Measurements from ENCODE around the gene HSPD1.
A peak's percentile ranks its signal among the peaks of the same experiment; 100 is the strongest.
"Not testable (repeated sequence)": the region's sequence is repeated elsewhere in the genome, so short reads cannot be mapped to it uniquely, and the experiment has no call there.

The HSPD1 gene

GRCh38 chr2:197495433-197496134 lies 4.1 kb downstream of the HSPD1 start:
- Histone ChIP-seq H3K9me3 (ENCODE audit: control insufficient read depth, insufficient read depth, low read length) (no peaks in the 10 kb centered on the region), H3K9ac (ENCODE audit: low read depth, low read length) (no peak overlapping the region), H3K36me3 (ENCODE audit: control insufficient read depth, insufficient read depth, low read length) (peaks cover 50% of the 10 kb centered on the region), H3K4me3 (ENCODE audit: low read depth, low read length) (no peak overlapping the region), H3K27me3 (ENCODE audit: control insufficient read depth, insufficient read depth, low read length) (no peaks in the 10 kb centered on the region), H3K4me1 (ENCODE audit: control insufficient read depth, insufficient read depth, low read length) (peaks cover 2% of the 10 kb centered on the region)

DNA sequence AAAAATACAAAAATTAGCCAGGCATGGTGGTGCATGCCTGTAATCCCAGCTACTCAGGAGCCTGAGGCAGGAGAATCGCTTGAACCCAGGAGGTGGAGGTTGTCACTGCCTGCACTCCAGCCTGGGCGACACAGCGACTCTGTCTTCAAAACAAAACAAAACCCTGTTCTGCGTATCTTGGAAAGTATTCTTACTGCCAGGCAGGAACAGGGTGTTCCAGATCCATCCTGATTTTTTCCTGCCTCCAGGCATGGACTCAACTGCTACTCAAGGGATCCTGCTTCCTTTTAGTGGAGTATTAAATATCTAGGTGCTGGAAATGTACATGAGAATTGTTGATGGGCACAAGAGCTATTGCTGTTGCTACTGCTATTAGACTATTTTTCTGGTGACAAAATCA lies 12.3 kb downstream of the HSPD1 start:
- Histone ChIP-seq H3K9ac (ENCODE audit: low read depth, low read length) (no peak overlapping the region), H3K36me3 (ENCODE audit: control insufficient read depth, insufficient read depth, low read length) (peaks cover 51% of the 10 kb centered on the region), H3K4me1 (ENCODE audit: control insufficient read depth, insufficient read depth, low read length) (no peaks in the 10 kb centered on the region)

DNA sequence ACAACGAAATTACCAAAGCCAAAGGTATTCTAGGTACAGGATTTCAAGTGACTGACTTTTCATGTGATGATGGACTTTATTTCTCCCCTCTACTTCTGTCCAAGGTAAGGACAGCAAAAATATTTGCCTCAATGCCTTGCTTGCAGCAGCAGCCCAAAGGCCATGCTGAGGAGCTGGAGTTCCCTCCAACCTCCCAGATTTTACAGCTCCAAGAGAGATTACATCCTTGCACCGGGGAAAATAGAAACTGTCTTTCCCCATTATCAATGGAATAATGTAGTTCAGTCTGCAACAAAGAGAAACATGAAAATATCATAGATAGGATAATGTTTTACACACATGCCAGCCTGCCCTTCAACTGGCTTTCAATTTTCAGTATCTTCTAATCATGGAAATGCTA lies 13.5 kb downstream of the HSPD1 start:
- Histone ChIP-seq H3K4me1 (ENCODE audit: control insufficient read depth, insufficient read depth, low read length) (no peaks in the 10 kb centered on the region), H3K4me3 (ENCODE audit: low read depth, low read length) (no peak overlapping the region), H3K27me3 (ENCODE audit: control insufficient read depth, insufficient read depth, low read length) (no peaks in the 10 kb centered on the region), H3K36me3 (ENCODE audit: control insufficient read depth, insufficient read depth, low read length) (peaks cover 40% of the 10 kb centered on the region), H3K9me3 (ENCODE audit: control insufficient read depth, insufficient read depth, low read length) (no peaks in the 10 kb centered on the region), H3K9ac (ENCODE audit: low read depth, low read length) (no peak overlapping the region)

More for the DNA sequence above, 12.3 kb downstream of the HSPD1 start:
- H3K27me3 ChIP-seq (ENCODE audit: control insufficient read depth, insufficient read depth, low read length): no peaks in the 10 kb centered on the region
- H3K9me3 ChIP-seq (ENCODE audit: control insufficient read depth, insufficient read depth, low read length): no peaks in the 10 kb centered on the region
- no peak overlapping the region for H3K4me3 ChIP-seq (ENCODE audit: low read depth, low read length)

DNA sequence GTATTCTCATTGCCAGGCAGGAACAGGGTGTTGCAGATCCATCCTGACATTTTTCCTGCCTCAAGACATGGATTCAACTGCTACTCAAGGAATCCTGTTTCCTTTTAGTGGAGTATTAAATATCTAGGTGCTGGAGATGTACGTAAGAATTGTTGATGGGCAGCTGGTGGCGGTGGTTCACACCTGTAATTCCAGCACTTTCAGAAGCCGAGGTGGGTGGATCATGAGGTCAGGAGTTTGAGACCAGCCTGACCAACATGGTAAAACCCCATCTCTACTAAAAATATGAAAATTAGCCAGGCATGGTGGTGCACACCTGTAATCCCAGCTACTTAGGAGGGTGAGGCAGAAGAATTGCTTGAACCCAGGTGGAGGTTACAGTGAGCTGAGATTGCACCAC lies 15.4 kb downstream of the HSPD1 start:
- H3K9me3 ChIP-seq (ENCODE audit: control insufficient read depth, insufficient read depth, low read length); H3K4me1 ChIP-seq (ENCODE audit: control insufficient read depth, insufficient read depth, low read length); H3K4me3 ChIP-seq (ENCODE audit: low read depth, low read length); H3K9ac ChIP-seq (ENCODE audit: low read depth, low read length); H3K27me3 ChIP-seq (ENCODE audit: control insufficient read depth, insufficient read depth, low read length): not testable (repeated sequence)
- H3K36me3 ChIP-seq (ENCODE audit: control insufficient read depth, insufficient read depth, low read length): peaks cover 22% of the 10 kb centered on the region

GRCh38 chr2:197480165-197481036 lies 19.2 kb downstream of the HSPD1 start:
- no peaks in the 10 kb centered on the region for H3K9me3 ChIP-seq (ENCODE audit: control insufficient read depth, insufficient read depth, low read length)
- H3K4me3 ChIP-seq (ENCODE audit: low read depth, low read length): no peak overlapping the region
- H3K36me3 ChIP-seq (ENCODE audit: control insufficient read depth, insufficient read depth, low read length): peaks cover 4% of the 10 kb centered on the region
- no peaks in the 10 kb centered on the region for H3K27me3 ChIP-seq (ENCODE audit: control insufficient read depth, insufficient read depth, low read length)
- no peak overlapping the region for H3K9ac ChIP-seq (ENCODE audit: low read depth, low read length)
- no peaks in the 10 kb centered on the region for H3K4me1 ChIP-seq (ENCODE audit: control insufficient read depth, insufficient read depth, low read length)

DNA sequence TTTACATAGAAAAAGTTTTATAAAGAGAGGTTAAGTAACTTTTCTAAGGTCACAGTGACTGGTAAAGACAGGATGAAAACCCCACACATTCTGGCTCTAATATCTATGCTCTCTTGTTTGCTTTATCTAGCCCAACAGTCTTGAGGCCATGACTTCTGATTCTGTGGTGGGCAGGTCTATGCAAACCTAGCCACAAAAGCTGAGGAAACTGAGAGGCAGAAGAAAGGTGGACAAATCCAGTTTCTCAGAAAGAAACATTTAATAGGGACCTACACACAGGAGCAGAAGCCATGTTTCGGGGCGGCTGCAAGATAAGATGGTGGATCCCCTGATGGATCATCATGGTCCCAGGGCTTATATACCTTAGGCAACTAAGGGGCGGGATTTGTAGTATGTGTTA lies 21.8 kb downstream of the HSPD1 start:
- Histone ChIP-seq H3K4me3 (ENCODE audit: low read depth, low read length) (no peak overlapping the region), H3K9me3 (ENCODE audit: control insufficient read depth, insufficient read depth, low read length) (no peaks in the 10 kb centered on the region), H3K9ac (ENCODE audit: low read depth, low read length) (no peak overlapping the region), H3K36me3 (ENCODE audit: control insufficient read depth, insufficient read depth, low read length) (peaks cover 9% of the 10 kb centered on the region), H3K4me1 (ENCODE audit: control insufficient read depth, insufficient read depth, low read length) (no peaks in the 10 kb centered on the region), H3K27me3 (ENCODE audit: control insufficient read depth, insufficient read depth, low read length) (no peaks in the 10 kb centered on the region)

GRCh38 chr2:197472166-197472565 lies 27.5 kb downstream of the HSPD1 start:
- no peak overlapping the region for H3K4me3 ChIP-seq (ENCODE audit: low read depth, low read length)
- H3K27me3 ChIP-seq (ENCODE audit: control insufficient read depth, insufficient read depth, low read length): no peaks in the 10 kb centered on the region
- H3K9ac ChIP-seq (ENCODE audit: low read depth, low read length): no peak overlapping the region
- H3K9me3 ChIP-seq (ENCODE audit: control insufficient read depth, insufficient read depth, low read length): no peaks in the 10 kb centered on the region
- H3K36me3 ChIP-seq (ENCODE audit: control insufficient read depth, insufficient read depth, low read length): peaks cover 9% of the 10 kb centered on the region
- no peaks in the 10 kb centered on the region for H3K4me1 ChIP-seq (ENCODE audit: control insufficient read depth, insufficient read depth, low read length)

DNA sequence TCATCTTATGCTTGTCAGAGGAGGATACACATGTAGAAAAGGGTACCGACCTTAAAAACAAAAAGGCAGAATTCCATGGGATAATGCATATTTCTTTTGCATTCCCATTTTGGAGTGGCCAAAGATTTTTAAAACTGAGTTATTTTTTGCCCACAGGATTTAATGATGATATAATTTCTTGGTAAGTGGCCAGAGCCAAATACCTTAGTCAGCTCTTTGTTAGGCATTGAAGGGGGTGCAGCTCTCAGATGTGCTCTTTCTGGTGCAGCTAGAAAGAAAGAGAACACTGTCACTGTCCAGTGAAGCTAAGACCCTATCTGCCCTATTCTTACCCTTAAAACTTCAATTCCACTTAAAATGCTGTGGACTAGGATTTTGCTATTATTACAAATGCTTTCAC lies 35.5 kb downstream of the HSPD1 start:
- Histone ChIP-seq H3K27me3 (ENCODE audit: control insufficient read depth, insufficient read depth, low read length) (no peaks in the 10 kb centered on the region), H3K9ac (ENCODE audit: low read depth, low read length) (no peak overlapping the region), H3K36me3 (ENCODE audit: control insufficient read depth, insufficient read depth, low read length) (no peaks in the 10 kb centered on the region), H3K4me1 (ENCODE audit: control insufficient read depth, insufficient read depth, low read length) (no peaks in the 10 kb centered on the region), H3K4me3 (ENCODE audit: low read depth, low read length) (no peak overlapping the region), H3K9me3 (ENCODE audit: control insufficient read depth, insufficient read depth, low read length) (no peaks in the 10 kb centered on the region)

DNA sequence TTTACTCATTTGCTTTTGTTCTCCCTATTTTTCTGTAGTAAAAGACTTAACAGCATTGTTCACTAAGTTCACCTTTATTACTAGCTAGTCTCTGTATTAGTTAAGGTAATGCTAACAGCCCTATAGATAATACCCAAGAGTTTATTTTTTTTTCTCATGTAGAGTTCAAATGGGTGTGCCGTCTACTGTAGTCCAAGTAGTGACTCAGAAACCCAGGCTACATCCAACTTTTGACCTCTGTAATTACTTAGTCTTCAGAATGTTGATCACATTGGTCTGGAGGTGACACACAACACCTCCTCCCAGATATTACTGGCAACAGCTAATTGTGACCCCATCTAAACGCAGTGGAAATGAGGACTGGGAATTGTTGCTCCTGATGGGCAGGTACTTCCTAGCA lies 38.6 kb downstream of the HSPD1 start:
- no peaks in the 10 kb centered on the region for H3K4me1 ChIP-seq (ENCODE audit: control insufficient read depth, insufficient read depth, low read length)
- no peak overlapping the region for H3K9ac ChIP-seq (ENCODE audit: low read depth, low read length)
- no peaks in the 10 kb centered on the region for H3K27me3 ChIP-seq (ENCODE audit: control insufficient read depth, insufficient read depth, low read length)
- no peaks in the 10 kb centered on the region for H3K36me3 ChIP-seq (ENCODE audit: control insufficient read depth, insufficient read depth, low read length)
- no peaks in the 10 kb centered on the region for H3K9me3 ChIP-seq (ENCODE audit: control insufficient read depth, insufficient read depth, low read length)
- no peak overlapping the region for H3K4me3 ChIP-seq (ENCODE audit: low read depth, low read length)

- no peaks in the 10 kb centered on the region for H3K36me3 ChIP-seq (ENCODE audit: control insufficient read depth, insufficient read depth, low read length)
- H3K4me3 ChIP-seq (ENCODE audit: low read depth, low read length): no peak overlapping the region
- no peak overlapping the region for H3K9ac ChIP-seq (ENCODE audit: low read depth, low read length)
- no peaks in the 10 kb centered on the region for H3K9me3 ChIP-seq (ENCODE audit: control insufficient read depth, insufficient read depth, low read length)
- no peaks in the 10 kb centered on the region for H3K4me1 ChIP-seq (ENCODE audit: control insufficient read depth, insufficient read depth, low read length)
- H3K27me3 ChIP-seq (ENCODE audit: control insufficient read depth, insufficient read depth, low read length): no peaks in the 10 kb centered on the region
Observed at GRCh38 chr2:197460649-197461048, 39.0 kb downstream of the HSPD1 start.

- Histone ChIP-seq H3K27me3 (ENCODE audit: control insufficient read depth, insufficient read depth, low read length) (no peaks in the 10 kb centered on the region), H3K9ac (ENCODE audit: low read depth, low read length) (no peak overlapping the region), H3K36me3 (ENCODE audit: control insufficient read depth, insufficient read depth, low read length) (no peaks in the 10 kb centered on the region), H3K9me3 (ENCODE audit: control insufficient read depth, insufficient read depth, low read length) (no peaks in the 10 kb centered on the region), H3K4me1 (ENCODE audit: control insufficient read depth, insufficient read depth, low read length) (no peaks in the 10 kb centered on the region), H3K4me3 (ENCODE audit: low read depth, low read length) (no peak overlapping the region)
Observed at GRCh38 chr2:197455428-197455827, 44.2 kb downstream of the HSPD1 start.

GRCh38 chr2:197454923-197455322 lies 44.7 kb downstream of the HSPD1 start:
- no peaks in the 10 kb centered on the region for H3K27me3 ChIP-seq (ENCODE audit: control insufficient read depth, insufficient read depth, low read length)
- H3K4me3 ChIP-seq (ENCODE audit: low read depth, low read length): peak overlapping the region; percentile 99
- H3K36me3 ChIP-seq (ENCODE audit: control insufficient read depth, insufficient read depth, low read length): no peaks in the 10 kb centered on the region
- H3K4me1 ChIP-seq (ENCODE audit: control insufficient read depth, insufficient read depth, low read length): no peaks in the 10 kb centered on the region
- H3K9me3 ChIP-seq (ENCODE audit: control insufficient read depth, insufficient read depth, low read length): no peaks in the 10 kb centered on the region
- no peak overlapping the region for H3K9ac ChIP-seq (ENCODE audit: low read depth, low read length)

All from iPS-15b (cell line).